Liver (tissue), 3 donors: Measurements from ENCODE around the gene SOX15.

ENCODE experiments used
- RAD21 ChIP-seq, 2 donors: IDR thresholded peaks; 2 replicates each; pipeline ENCODE4 v1.6.1; 2016; ENCODE audit warnings: antibody characterized with exemption in 2 of 2, mild to moderate bottlenecking in 2 of 2
- RXRA ChIP-seq, 2 donors: IDR thresholded peaks; 2 replicates each; pipeline ENCODE4 v1.6.1; 2017 to 2018; ENCODE audit warnings: antibody characterized with exemption in 2 of 2, mild to moderate bottlenecking in 1 of 2
- SP1 ChIP-seq: IDR thresholded peaks from 2 replicates; pipeline ENCODE4 v1.6.1; 2018; ENCODE audit warnings: antibody characterized with exemption, mild to moderate bottlenecking
- YY1 ChIP-seq: IDR thresholded peaks from 2 replicates; pipeline ENCODE4 v1.6.1; 2016; ENCODE audit warnings: antibody characterized with exemption, mild to moderate bottlenecking
- TF ChIP-seq, protein P1 (sequence below): IDR thresholded peaks from 2 replicates; pipeline ENCODE4 v1.6.1; 2016; ENCODE audit warnings: antibody characterized with exemption
- TF ChIP-seq, protein P2 (sequence below): fragments of 150-350 bp; IDR thresholded peaks from 2 replicates; pipeline ENCODE4 v1.5.1; 2017; ENCODE audit warnings: improper control_type of control experiment, low read depth, low read length; ENCODE audit not compliant: missing input control
- TF ChIP-seq, protein P3 (sequence below): IDR thresholded peaks from 2 replicates; pipeline ENCODE4 v1.6.1; 2016; ENCODE audit warnings: antibody characterized with exemption, mild to moderate bottlenecking
- TF ChIP-seq, protein P4 (sequence below): IDR thresholded peaks from 2 replicates; pipeline ENCODE4 v1.6.1; 2016; ENCODE audit warnings: antibody characterized with exemption
- donor health status: healthy.
- donor health status: healthy.

DNA sequence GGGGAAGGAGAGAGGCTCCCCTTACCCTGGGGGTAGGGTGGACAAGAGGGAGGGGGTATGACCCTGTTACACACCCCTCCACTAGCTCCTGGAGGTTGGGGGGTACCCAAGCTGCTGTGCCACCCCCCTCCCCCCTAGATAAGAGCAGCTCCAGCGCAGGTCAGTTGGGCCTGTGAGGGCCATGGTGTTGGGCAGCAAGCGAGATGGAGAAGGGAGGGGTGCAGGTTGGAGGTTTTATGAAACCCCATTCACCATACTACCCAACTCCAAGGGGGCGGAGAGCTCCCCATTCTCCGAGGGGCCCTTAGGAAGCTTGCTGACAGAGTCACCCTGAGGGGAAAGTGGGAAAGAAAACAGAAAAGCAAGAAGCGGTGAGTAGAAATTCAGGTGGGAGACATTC is 1.7 kb upstream of the SOX15 start:
- TF ChIP-seq, protein P1, sequence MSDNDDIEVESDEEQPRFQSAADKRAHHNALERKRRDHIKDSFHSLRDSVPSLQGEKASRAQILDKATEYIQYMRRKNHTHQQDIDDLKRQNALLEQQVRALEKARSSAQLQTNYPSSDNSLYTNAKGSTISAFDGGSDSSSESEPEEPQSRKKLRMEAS = no peak
- TF ChIP-seq, protein P2, sequence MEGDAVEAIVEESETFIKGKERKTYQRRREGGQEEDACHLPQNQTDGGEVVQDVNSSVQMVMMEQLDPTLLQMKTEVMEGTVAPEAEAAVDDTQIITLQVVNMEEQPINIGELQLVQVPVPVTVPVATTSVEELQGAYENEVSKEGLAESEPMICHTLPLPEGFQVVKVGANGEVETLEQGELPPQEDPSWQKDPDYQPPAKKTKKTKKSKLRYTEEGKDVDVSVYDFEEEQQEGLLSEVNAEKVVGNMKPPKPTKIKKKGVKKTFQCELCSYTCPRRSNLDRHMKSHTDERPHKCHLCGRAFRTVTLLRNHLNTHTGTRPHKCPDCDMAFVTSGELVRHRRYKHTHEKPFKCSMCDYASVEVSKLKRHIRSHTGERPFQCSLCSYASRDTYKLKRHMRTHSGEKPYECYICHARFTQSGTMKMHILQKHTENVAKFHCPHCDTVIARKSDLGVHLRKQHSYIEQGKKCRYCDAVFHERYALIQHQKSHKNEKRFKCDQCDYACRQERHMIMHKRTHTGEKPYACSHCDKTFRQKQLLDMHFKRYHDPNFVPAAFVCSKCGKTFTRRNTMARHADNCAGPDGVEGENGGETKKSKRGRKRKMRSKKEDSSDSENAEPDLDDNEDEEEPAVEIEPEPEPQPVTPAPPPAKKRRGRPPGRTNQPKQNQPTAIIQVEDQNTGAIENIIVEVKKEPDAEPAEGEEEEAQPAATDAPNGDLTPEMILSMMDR = no peak
- no peak for TF ChIP-seq SP1
- TF ChIP-seq, protein P3, sequence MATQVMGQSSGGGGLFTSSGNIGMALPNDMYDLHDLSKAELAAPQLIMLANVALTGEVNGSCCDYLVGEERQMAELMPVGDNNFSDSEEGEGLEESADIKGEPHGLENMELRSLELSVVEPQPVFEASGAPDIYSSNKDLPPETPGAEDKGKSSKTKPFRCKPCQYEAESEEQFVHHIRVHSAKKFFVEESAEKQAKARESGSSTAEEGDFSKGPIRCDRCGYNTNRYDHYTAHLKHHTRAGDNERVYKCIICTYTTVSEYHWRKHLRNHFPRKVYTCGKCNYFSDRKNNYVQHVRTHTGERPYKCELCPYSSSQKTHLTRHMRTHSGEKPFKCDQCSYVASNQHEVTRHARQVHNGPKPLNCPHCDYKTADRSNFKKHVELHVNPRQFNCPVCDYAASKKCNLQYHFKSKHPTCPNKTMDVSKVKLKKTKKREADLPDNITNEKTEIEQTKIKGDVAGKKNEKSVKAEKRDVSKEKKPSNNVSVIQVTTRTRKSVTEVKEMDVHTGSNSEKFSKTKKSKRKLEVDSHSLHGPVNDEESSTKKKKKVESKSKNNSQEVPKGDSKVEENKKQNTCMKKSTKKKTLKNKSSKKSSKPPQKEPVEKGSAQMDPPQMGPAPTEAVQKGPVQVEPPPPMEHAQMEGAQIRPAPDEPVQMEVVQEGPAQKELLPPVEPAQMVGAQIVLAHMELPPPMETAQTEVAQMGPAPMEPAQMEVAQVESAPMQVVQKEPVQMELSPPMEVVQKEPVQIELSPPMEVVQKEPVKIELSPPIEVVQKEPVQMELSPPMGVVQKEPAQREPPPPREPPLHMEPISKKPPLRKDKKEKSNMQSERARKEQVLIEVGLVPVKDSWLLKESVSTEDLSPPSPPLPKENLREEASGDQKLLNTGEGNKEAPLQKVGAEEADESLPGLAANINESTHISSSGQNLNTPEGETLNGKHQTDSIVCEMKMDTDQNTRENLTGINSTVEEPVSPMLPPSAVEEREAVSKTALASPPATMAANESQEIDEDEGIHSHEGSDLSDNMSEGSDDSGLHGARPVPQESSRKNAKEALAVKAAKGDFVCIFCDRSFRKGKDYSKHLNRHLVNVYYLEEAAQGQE = no peak
- TF ChIP-seq RAD21 (IDR thresholded peaks at IDR 0.05) = no peak
- no peak for TF ChIP-seq YY1
- no peak for TF ChIP-seq RXRA (IDR thresholded peaks at IDR 0.05)
- TF ChIP-seq, protein P4, sequence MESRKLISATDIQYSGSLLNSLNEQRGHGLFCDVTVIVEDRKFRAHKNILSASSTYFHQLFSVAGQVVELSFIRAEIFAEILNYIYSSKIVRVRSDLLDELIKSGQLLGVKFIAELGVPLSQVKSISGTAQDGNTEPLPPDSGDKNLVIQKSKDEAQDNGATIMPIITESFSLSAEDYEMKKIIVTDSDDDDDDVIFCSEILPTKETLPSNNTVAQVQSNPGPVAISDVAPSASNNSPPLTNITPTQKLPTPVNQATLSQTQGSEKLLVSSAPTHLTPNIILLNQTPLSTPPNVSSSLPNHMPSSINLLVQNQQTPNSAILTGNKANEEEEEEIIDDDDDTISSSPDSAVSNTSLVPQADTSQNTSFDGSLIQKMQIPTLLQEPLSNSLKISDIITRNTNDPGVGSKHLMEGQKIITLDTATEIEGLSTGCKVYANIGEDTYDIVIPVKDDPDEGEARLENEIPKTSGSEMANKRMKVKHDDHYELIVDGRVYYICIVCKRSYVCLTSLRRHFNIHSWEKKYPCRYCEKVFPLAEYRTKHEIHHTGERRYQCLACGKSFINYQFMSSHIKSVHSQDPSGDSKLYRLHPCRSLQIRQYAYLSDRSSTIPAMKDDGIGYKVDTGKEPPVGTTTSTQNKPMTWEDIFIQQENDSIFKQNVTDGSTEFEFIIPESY = no peak
